Stomach (tissue), 9 donors: ENCODE data around the gene DPP6. TPM values are rescaled to one million over a fixed set of nuclear protein-coding genes. Genes with fewer than 3 reads are reported as not detected.
A peak's percentile ranks its signal among the peaks of the same experiment; 100 is the strongest.
"Not testable (repeated sequence)": the region's sequence is repeated elsewhere in the genome, so short reads cannot be mapped to it uniquely, and the experiment has no call there.

Experiments used
- DNase-seq, 2 donors: peaks; one replicate each; pipeline versions ENCODE4 v3.0.0 to v3.0.0-alpha.2; 2013 to 2019
- H3K27ac ChIP-seq, 5 donors: fragments of 200-600 bp in 4 of 5; sonication (generic) in 4 of 5; one replicate each; pipeline ENCODE4 v1.5.1; 2013 to 2019; ENCODE audit warnings: mild to moderate bottlenecking in 1 of 5, moderate library complexity in 1 of 5
- H3K27me3 ChIP-seq, 3 donors: fragments of 200-600 bp; sonication (generic); one replicate each; pipeline ENCODE4 v1.5.1; 2017 to 2019; ENCODE audit warnings: mixed run types in 1 of 3
- H3K36me3 ChIP-seq, 4 donors: fragments of 200-600 bp; sonication (generic); 1 replicate in 3 of 4; 2 replicates in 1 of 4; pipeline ENCODE4 v1.5.1; 2016 to 2019
- H3K4me1 ChIP-seq, 4 donors: fragments of 200-600 bp; sonication (generic); one replicate each; pipeline ENCODE4 v1.5.1; 2016 to 2019
- H3K4me3 ChIP-seq, 4 donors: fragments of 200-600 bp; sonication (generic) in 3 of 4; one replicate each; pipeline ENCODE4 v1.5.1; 2016 to 2019; ENCODE audit warnings: mild to moderate bottlenecking in 1 of 4
- H3K9me3 ChIP-seq, 4 donors: fragments of 200-600 bp; sonication (generic); one replicate each; pipeline ENCODE4 v1.5.1; 2016 to 2019
- CTCF ChIP-seq, 7 experiments: fragments of 450-650 bp in 4 of 7; fragments of 200-600 bp in 3 of 7; sonication (generic) in 3 of 7; IDR thresholded peaks; one replicate each; pipeline ENCODE4 v1.5.1; 2016 to 2019; ENCODE audit warnings: antibody characterized with exemption in 7 of 7, control low read depth in 2 of 7, mild to moderate bottlenecking in 1 of 7
- EP300 ChIP-seq: sonication (generic); formaldehyde crosslinking; IDR thresholded peaks from one replicate; pipeline ENCODE4 v1.6.1; 2017; ENCODE audit warnings: antibody characterized with exemption
- POLR2A ChIP-seq, 4 donors: fragments of 450-650 bp; IDR thresholded peaks; one replicate each; pipeline ENCODE4 v1.6.1; 2016; ENCODE audit warnings: antibody characterized with exemption in 4 of 4, control low read depth in 2 of 4, mild to moderate bottlenecking in 1 of 4, moderate library complexity in 1 of 4
- POLR2AphosphoS5 ChIP-seq, 3 donors: sonication (generic); formaldehyde crosslinking; IDR thresholded peaks; one replicate each; pipeline ENCODE4 v1.6.1; 2016; ENCODE audit warnings: antibody characterized with exemption in 3 of 3
- WGBS, 5 donors: extraction: QIAGEN DNeasy Blood & Tissue Kit in 3 of 5; methylation state at CpG; one replicate each; pipeline versions ENCODE4 v1.1.5 to v1.1.7; 2013 to 2018; 5-methylcytosine and 5-hydroxymethylcytosine counted together
- intact Hi-C: fragments of 100-400 bp; cut with DNase I; formaldehyde crosslinking; loops from one replicate; pipeline ENCODE4 v1.15.1; 2023; ENCODE audit warnings: low total_unique reads
- polyA plus RNA-seq, 3 donors: library from polyadenylated mRNA; stranded (reverse); fragments of 200-250 nt; gene quantifications; one replicate each; pipeline ENCODE4 v1.2.3, GENCODE V29; 2013
- total RNA-seq, 5 donors: library from RNA; depleted of rRNA; stranded (reverse); fragments of >200 nt; gene quantifications; one replicate each; pipeline versions ENCODE4 v1.1.0 to v1.2.3, GENCODE V29; 2014 to 2016
- donor health status: healthy with polysubstance abuse.
- donor health status: Bipolar disorder and iron deficiency.
- donor health status: healthy.

Gene DPP6
- total and polyA plus RNA-seq, 8 donors, result 0.15 to 29.8 (median 4.9) TPM

DNA sequence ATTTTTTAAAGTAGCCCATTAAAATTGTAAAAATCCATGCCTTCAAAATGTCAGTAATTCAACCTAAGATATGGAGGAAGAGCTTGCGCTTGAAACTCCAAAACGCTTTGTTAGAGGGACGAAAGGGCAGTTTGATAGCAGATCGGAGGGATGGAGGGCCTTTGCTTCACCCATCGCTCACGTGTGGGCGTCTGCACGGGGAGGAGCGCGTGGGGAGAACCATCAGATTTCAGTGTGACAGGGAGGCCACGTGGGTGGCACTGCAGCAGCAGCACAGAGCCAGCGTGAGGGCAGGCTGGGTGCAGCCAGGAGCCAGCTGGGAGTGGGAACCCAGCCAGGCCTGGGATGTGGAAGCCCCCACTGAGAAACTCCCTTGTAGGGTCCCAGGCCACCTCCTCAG is 625.3 kb downstream of the DPP6 start:
- Histone ChIP-seq H3K4me1 (no peaks in the 10 kb centered on the region), H3K27me3 (no peaks in the 10 kb centered on the region), H3K27ac (no peak overlapping the region), H3K9me3 (peaks cover 0 to 4% (median 0%) of the 10 kb centered on the region in 4 donors), H3K36me3 (no peaks in the 10 kb centered on the region), H3K4me3 (no peak overlapping the region)
- 84 to 96% (median 91%) methylated on average over 12 of the region's 12 CpGs for WGBS, 5 donors
- no peak for TF ChIP-seq POLR2AphosphoS5 (IDR thresholded peaks at IDR 0.05)
- TF ChIP-seq EP300, result no peak
- TF ChIP-seq POLR2A (IDR thresholded peaks at IDR 0.05), result no peak
- no peak for TF ChIP-seq CTCF (IDR thresholded peaks at IDR 0.05)
- DNase-seq, result no peak
- intact Hi-C loops, result no loop called here

DNA sequence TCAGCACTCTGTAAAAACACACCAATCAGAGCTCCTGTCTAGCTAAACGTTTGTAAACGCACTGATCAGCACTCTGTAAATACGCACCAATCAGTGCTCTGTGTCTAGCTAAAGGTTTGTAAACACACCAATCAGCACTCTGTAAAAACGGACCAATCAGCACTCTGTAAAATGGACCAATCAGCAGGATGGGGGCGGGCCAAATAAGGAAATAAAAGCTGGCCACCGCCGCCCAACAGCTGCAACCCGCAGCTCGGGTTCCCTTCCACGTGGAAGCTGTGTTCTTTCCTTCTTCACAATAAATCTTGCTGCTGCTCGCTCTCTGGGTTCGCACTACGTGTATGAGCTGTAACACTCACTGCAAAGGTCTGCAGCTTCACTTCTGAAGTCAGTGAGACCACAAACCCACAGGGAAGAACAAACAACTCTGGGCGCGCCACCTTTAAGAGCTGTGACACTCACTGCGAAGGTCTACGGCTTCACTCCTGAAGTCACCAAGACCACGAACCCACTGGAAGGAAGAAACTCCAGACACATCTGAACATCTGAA is 625.9 kb downstream of the DPP6 start:
- WGBS, 5 donors, result 88 to 93% (median 90%) methylated on average over 18 of the region's 18 CpGs

DNA sequence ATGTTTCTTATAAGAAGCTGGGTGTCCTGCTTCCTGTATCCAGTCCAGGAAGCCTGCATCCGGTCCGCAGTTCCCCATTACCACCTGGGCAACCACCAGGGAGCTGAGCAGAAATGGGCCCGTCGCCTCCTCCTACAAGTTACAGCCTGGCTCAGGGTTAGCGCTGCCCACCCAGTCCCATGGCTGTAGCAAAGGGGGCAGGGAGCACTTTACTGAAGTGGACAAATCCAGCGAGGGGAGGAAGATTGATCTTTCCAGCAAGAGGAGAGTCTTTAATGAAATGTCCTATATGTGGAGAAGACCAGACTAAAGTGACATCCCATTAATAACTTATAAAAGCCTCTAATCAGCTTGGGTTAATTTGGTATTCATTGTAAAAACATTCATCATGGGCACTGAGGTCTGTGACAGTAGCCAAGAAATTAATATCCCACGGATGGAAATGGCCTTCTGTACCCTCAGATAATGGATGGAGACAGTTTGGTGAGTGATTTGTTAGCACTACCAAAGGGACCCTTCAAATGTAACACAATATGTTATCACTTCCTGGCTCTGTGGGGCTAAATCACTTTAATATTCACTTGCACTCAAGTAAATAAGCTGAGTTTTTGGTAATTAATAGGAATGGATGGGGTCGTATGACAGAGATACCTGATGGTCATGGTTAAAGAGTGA is 627.3 kb downstream of the DPP6 start:
- H3K27ac ChIP-seq, result no peak overlapping the region
- intact Hi-C loops, result no loop called here

More for the DNA sequence above, 625.9 kb downstream of the DPP6 start:
- H3K27ac ChIP-seq, DNase-seq, H3K27me3 ChIP-seq, intact Hi-C loops, H3K4me3 ChIP-seq, H3K36me3 ChIP-seq, H3K4me1 ChIP-seq, H3K9me3 ChIP-seq: not testable (repeated sequence)

GRCh38 chr7:154680894-154681659 is 628.9 kb downstream of the DPP6 start:
- Histone ChIP-seq H3K27ac (no peak overlapping the region), H3K4me1 (peaks cover 0 to 9% (median 0%) of the 10 kb centered on the region in 4 donors), H3K4me3 (no peak overlapping the region), H3K9me3 (peaks cover 0 to 4% (median 0%) of the 10 kb centered on the region in 4 donors), H3K27me3 (no peaks in the 10 kb centered on the region), H3K36me3 (no peaks in the 10 kb centered on the region)
- 72 to 81% (median 78%) methylated on average over 18 of the region's 18 CpGs for WGBS, 5 donors
- TF ChIP-seq EP300, result no peak
- no peak for TF ChIP-seq POLR2AphosphoS5 (IDR thresholded peaks at IDR 0.05)
- no peak for TF ChIP-seq POLR2A (IDR thresholded peaks at IDR 0.05)
- TF ChIP-seq CTCF (IDR thresholded peaks at IDR 0.05), result no peak
- intact Hi-C loops, result no loop called here
- peak in 1 of 2 donors; percentile 31 for DNase-seq

More for the DNA sequence above, 627.3 kb downstream of the DPP6 start:
- DNase-seq, result no peak
- TF ChIP-seq CTCF (IDR thresholded peaks at IDR 0.05) (no peak), EP300 (no peak), POLR2AphosphoS5 (IDR thresholded peaks at IDR 0.05) (no peak), POLR2A (IDR thresholded peaks at IDR 0.05) (no peak)
- Histone ChIP-seq H3K4me1 (peaks cover 0 to 1% (median 0%) of the 10 kb centered on the region in 4 donors), H3K27me3 (no peaks in the 10 kb centered on the region), H3K36me3 (no peaks in the 10 kb centered on the region), H3K9me3 (peaks cover 0 to 4% (median 0%) of the 10 kb centered on the region in 4 donors), H3K4me3 (no peak overlapping the region)
- 73 to 87% (median 84%) methylated on average over 5 to 8 of the region's 8 CpGs for WGBS, 5 donors
